ENCODE measurements around the gene PAK2.
"Not testable (repeated sequence)": the region's sequence is repeated elsewhere in the genome, so short reads cannot be mapped to it uniquely, and the experiment has no call there.

PAK2 gene

DNA sequence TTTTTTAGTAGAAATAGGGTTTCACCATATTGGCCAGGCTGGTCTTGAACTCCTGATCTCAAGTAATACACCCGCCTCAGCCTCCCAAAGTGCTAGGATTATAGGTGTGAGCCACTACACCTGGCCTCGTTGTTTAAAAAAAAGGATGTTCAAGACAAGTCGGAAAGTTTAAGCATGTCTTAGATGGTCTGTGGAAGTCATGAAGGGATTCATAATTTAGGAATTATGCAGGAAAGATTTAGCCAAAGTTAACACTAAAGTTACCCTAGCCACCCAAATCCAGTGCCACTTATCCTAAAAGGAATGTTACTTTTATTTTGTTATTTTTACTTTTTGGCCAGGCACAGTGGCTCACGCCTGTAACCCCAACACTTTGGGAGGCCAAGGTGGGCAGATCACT lies 108.7 kb downstream of the PAK2 start:
- H3K27ac ChIP-seq (ENCODE audit: low read depth, low read length); H3K36me3 ChIP-seq (ENCODE audit: control insufficient read depth, insufficient read depth, low read length); H3K4me1 ChIP-seq (ENCODE audit: control insufficient read depth, insufficient read depth, low read length); H3K4me3 ChIP-seq (ENCODE audit: low read depth, low read length); H3K27me3 ChIP-seq (ENCODE audit: control insufficient read depth, insufficient read depth, low read length); H3K9ac ChIP-seq (ENCODE audit: low read depth, low read length): not testable (repeated sequence)
- peaks cover 30% of the 10 kb centered on the region for H3K9me3 ChIP-seq (ENCODE audit: control insufficient read depth, insufficient read depth, low read length)

DNA sequence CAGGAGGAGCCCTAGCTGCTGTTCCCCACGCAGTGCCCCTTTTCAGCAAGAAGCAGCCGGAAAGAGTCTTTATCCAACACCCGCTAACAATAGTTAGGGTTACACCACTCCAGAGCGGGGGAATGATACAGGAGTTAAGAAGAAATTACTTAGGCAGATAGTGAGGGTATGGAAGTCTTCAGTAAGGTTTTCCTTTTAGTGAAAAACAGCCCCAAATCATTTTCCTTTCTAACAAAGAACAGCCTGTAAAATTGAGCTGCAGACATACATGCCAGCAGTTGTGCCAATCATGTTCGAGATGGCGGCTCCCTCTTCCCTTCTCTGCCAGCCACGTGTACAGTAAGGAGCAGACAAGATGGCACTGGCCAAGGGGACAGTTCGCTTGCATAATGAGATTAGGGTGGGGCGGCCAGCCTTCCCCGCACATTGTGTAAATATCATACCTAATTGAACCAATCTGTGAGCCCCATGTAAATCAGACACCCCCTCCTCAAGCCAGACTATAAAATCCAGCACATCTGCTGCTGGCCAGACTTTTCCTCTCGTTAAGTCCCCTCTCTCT lies 109.6 kb downstream of the PAK2 start:
- Histone ChIP-seq H3K9me3 (ENCODE audit: control insufficient read depth, insufficient read depth, low read length) (peaks cover 30% of the 10 kb centered on the region), H3K27me3 (ENCODE audit: control insufficient read depth, insufficient read depth, low read length) (no peaks in the 10 kb centered on the region), H3K4me1 (ENCODE audit: control insufficient read depth, insufficient read depth, low read length) (no peaks in the 10 kb centered on the region), H3K36me3 (ENCODE audit: control insufficient read depth, insufficient read depth, low read length) (no peaks in the 10 kb centered on the region), H3K4me3 (ENCODE audit: low read depth, low read length) (no peak overlapping the region), H3K9ac (ENCODE audit: low read depth, low read length) (no peak overlapping the region), H3K27ac (ENCODE audit: low read depth, low read length) (no peak overlapping the region)

DNA sequence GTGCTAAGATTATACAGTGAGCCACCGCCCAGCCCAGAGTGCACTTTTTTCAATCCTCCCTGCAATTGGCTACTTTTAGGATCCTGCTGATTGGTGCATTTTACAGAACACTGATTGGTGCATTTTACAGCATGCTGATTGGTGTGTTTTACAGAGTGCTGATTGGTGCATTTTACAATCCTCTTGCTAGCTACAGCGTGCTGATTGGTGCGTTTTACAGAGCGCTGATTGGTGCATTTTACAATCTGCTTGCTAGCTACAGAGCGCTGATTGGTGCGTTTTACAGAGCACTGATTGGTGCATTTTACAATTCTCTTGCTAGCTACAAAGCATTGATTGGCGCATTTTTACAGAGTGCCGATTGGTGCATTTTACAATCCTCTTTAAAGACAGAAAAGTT lies 123.3 kb downstream of the PAK2 start:
- H3K27ac ChIP-seq (ENCODE audit: low read depth, low read length); H3K4me3 ChIP-seq (ENCODE audit: low read depth, low read length); H3K36me3 ChIP-seq (ENCODE audit: control insufficient read depth, insufficient read depth, low read length); H3K9me3 ChIP-seq (ENCODE audit: control insufficient read depth, insufficient read depth, low read length); H3K27me3 ChIP-seq (ENCODE audit: control insufficient read depth, insufficient read depth, low read length); H3K4me1 ChIP-seq (ENCODE audit: control insufficient read depth, insufficient read depth, low read length); H3K9ac ChIP-seq (ENCODE audit: low read depth, low read length): not testable (repeated sequence)

DNA sequence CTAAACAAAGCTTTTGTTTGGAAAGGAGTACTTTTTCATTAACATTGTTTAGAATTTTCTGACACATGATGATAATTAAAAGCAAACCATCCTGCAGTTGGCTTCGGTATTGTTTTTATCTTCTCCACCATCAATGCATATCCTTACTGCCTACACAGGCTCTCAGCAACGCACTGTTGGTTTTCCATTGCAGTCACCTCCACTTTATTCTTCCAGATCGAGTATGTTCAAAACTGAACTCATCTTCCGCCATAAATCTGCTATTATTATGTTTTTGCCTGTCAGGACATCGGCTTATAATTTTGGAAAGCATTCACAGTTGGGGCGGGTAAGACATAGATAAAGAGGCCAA lies 127.5 kb downstream of the PAK2 start:
- peak overlapping the region; percentile 90 for H3K4me3 ChIP-seq (ENCODE audit: low read depth, low read length)
- H3K27ac ChIP-seq (ENCODE audit: low read depth, low read length) = peak overlapping the region; percentile 88
- H3K9ac ChIP-seq (ENCODE audit: low read depth, low read length) = peak overlapping the region; percentile 60; the same call in 1 of the 2 replicates
- no peaks in the 10 kb centered on the region for H3K9me3 ChIP-seq (ENCODE audit: control insufficient read depth, insufficient read depth, low read length)
- H3K27me3 ChIP-seq (ENCODE audit: control insufficient read depth, insufficient read depth, low read length) = no peaks in the 10 kb centered on the region
- H3K4me1 ChIP-seq (ENCODE audit: control insufficient read depth, insufficient read depth, low read length) = 0 out of 2 replicates have a peak, but pooled peaks cover 4% of the 10 kb centered on the region
- no peaks in the 10 kb centered on the region for H3K36me3 ChIP-seq (ENCODE audit: control insufficient read depth, insufficient read depth, low read length)

DNA sequence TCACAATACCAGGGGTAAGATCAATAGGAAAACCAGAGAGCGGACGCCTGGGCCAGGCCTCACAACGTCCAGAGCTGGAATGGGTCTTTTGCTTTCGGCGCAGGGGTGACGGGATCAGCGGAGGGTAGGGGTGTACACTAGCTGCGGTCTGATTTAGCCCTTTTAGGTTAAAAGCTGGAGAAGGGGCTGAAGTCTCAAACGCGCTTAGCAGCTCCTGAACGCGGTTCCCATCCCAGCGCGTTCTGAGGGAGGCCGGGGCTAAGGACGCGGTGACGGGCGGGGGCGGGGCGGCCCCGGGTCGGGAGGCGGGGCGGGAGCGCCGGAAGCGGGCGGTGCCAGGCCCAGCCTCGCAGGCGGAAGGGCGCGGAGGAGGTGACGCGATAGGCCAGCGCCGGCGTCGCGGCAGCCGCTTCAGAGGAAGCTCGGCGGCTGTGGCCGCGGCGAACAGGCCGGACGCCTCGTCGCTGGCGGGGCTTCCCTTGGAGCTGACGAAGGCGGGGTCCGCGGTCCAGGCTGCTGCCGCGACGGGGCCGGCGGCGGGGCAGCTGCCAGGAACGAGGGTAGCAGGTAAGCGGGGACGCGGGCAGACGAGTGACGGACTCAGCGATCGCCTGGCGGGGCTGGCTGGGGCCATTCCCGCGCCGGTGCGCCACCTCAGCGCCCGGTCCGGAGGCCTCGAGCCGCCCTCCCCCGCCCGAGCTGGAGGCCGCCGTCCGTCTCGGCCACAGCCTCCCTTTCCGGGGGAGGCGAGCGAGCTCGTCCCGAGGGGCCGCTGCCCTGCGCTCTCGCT lies 128.0 kb downstream of the PAK2 start, which contains the start of gene SENP5:
SENP5 (plus strand) TSS at position 414 of the 790 bp plus-strand sequence. CDS start 17,262 bp downstream, outside the sequence.
- H3K36me3 ChIP-seq (ENCODE audit: control insufficient read depth, insufficient read depth, low read length) = no peaks in the 10 kb centered on the region
- H3K4me1 ChIP-seq (ENCODE audit: control insufficient read depth, insufficient read depth, low read length) = 0 out of 2 replicates have a peak, but pooled peaks cover 4% of the 10 kb centered on the region
- no peaks in the 10 kb centered on the region for H3K9me3 ChIP-seq (ENCODE audit: control insufficient read depth, insufficient read depth, low read length)
- H3K27ac ChIP-seq (ENCODE audit: low read depth, low read length) = peak within 1 kb of the TSS; percentile 88
- H3K9ac ChIP-seq (ENCODE audit: low read depth, low read length) = peak within 1 kb of the TSS; percentile 77
- peak within 1 kb of the TSS; percentile 90 for H3K4me3 ChIP-seq (ENCODE audit: low read depth, low read length)
- no peaks in the 10 kb centered on the region for H3K27me3 ChIP-seq (ENCODE audit: control insufficient read depth, insufficient read depth, low read length)

DNA sequence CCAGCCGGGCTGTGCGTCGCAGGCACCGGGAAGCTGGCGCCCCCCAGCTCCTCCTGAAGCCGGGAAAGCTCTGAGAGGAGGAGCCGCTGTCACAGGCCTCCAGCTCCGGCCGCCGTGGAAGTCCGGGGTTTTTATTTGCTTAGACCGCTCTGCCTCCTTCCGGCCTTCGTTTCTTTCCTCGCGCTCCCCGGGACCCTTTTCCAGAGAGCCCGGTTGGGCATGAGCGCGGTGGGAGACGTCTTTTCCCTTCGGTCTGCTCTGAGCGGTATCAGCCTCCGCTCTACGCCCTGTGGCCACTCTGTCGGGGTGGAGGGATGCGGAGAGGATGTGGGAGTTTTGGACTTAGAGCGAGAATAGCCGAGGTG lies 128.6 kb downstream of the PAK2 start:
- H3K4me3 ChIP-seq (ENCODE audit: low read depth, low read length) = peak overlapping the region; percentile 90
- no peaks in the 10 kb centered on the region for H3K27me3 ChIP-seq (ENCODE audit: control insufficient read depth, insufficient read depth, low read length)
- H3K27ac ChIP-seq (ENCODE audit: low read depth, low read length) = peak overlapping the region; percentile 88
- peak overlapping the region; percentile 77 for H3K9ac ChIP-seq (ENCODE audit: low read depth, low read length)
- 0 out of 2 replicates have a peak, but pooled peaks cover 4% of the 10 kb centered on the region for H3K4me1 ChIP-seq (ENCODE audit: control insufficient read depth, insufficient read depth, low read length)
- H3K36me3 ChIP-seq (ENCODE audit: control insufficient read depth, insufficient read depth, low read length) = no peaks in the 10 kb centered on the region
- H3K9me3 ChIP-seq (ENCODE audit: control insufficient read depth, insufficient read depth, low read length) = no peaks in the 10 kb centered on the region

DNA sequence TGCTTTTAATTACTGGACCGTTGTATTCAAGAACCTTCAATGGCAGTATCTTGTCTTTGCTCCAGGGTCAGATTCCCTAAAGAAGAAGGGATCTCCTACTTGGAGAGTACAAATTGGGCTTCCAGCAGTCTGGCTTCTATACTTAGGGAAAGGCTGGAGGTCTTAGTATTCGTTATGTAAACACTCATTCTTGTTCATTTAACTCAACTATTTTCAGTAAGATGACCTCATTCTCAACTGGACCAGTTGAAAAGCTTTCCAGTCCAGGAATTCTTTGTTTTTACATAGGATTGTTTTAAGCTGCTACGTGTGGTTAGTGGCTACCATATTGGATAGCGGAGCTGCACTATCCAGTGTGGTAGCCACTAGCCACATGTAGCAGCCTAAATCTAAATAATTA lies 132.7 kb downstream of the PAK2 start:
- no peaks in the 10 kb centered on the region for H3K36me3 ChIP-seq (ENCODE audit: control insufficient read depth, insufficient read depth, low read length)
- H3K27me3 ChIP-seq (ENCODE audit: control insufficient read depth, insufficient read depth, low read length) = no peaks in the 10 kb centered on the region
- H3K9ac ChIP-seq (ENCODE audit: low read depth, low read length) = no peak overlapping the region
- no peak overlapping the region for H3K4me3 ChIP-seq (ENCODE audit: low read depth, low read length)
- 0 out of 2 replicates have a peak, but pooled peaks cover 4% of the 10 kb centered on the region for H3K4me1 ChIP-seq (ENCODE audit: control insufficient read depth, insufficient read depth, low read length)
- H3K27ac ChIP-seq (ENCODE audit: low read depth, low read length) = no peak overlapping the region
- no peaks in the 10 kb centered on the region for H3K9me3 ChIP-seq (ENCODE audit: control insufficient read depth, insufficient read depth, low read length)

DNA sequence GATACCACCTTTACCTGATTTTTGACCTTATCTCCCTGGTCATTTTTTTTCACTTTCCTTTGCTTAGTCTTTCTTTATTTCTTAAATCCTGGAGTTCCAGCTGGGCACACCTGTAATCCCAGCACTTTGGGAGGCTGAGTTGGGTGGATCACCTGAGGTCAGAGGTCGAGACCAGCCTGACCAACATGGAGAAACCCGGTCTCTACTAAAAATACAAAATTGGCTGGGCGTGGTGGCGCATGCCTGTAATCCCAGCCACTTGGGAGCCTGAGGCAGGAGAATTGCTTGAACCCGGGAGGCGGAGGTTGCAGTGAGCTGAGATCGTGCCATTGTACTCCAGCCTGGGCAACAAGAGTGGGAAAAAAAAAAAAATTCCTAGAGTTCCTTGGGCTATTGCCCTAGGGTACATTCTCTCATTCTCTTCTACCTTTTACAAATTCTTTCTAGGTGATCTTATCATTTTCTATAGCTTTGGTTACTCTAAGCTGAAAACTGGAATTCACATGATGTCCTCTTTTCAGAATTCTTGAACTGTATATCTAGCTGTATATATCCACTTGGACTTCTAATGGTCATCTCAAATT lies 134.9 kb downstream of the PAK2 start:
- H3K27ac ChIP-seq (ENCODE audit: low read depth, low read length); H3K4me1 ChIP-seq (ENCODE audit: control insufficient read depth, insufficient read depth, low read length); H3K4me3 ChIP-seq (ENCODE audit: low read depth, low read length); H3K36me3 ChIP-seq (ENCODE audit: control insufficient read depth, insufficient read depth, low read length); H3K9me3 ChIP-seq (ENCODE audit: control insufficient read depth, insufficient read depth, low read length); H3K9ac ChIP-seq (ENCODE audit: low read depth, low read length); H3K27me3 ChIP-seq (ENCODE audit: control insufficient read depth, insufficient read depth, low read length): not testable (repeated sequence)

DNA sequence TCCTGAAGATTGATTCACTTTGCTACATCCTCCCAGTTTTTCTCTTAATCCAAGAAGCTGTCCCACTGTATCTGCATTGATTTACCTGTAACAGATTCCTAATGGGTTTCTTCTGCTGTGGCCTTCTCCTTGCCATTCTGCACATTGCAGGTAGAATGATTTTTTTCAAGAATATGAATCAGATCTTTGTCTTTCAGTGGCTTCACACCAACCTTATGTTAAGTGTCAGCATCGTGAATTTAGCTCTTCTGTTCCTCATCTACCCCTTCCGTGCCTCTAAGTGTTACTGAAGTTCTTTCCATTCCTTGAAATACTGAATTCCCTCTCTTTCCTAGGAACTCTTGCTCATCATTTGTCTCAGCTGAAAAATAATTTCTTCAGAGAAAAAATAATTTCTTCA lies 135.6 kb downstream of the PAK2 start:
- Histone ChIP-seq H3K4me1 (ENCODE audit: control insufficient read depth, insufficient read depth, low read length) (no peaks in the 10 kb centered on the region), H3K9me3 (ENCODE audit: control insufficient read depth, insufficient read depth, low read length) (no peaks in the 10 kb centered on the region), H3K9ac (ENCODE audit: low read depth, low read length) (no peak overlapping the region), H3K36me3 (ENCODE audit: control insufficient read depth, insufficient read depth, low read length) (no peaks in the 10 kb centered on the region), H3K4me3 (ENCODE audit: low read depth, low read length) (no peak overlapping the region), H3K27ac (ENCODE audit: low read depth, low read length) (no peak overlapping the region), H3K27me3 (ENCODE audit: control insufficient read depth, insufficient read depth, low read length) (no peaks in the 10 kb centered on the region)

Data from HUES48 (cell line).